CD4-positive, alpha-beta T cell (primary cell): Measurements from ENCODE around the gene DHRS1. TPM values are rescaled to one million over a fixed set of nuclear protein-coding genes. Genes with fewer than 3 reads are reported as not detected.

Experiments
- ATAC-seq: fragments of 200-7000 bp; cut with Tn5 transposase; one replicate; pipeline ENCODE4 v1.10.0; 2022; ENCODE audit warnings: mild to moderate bottlenecking; ENCODE audit not compliant: poor library complexity
- CTCF ChIA-PET: fragments of 350-600 bp; sonication (Branson Sonifier 250); formaldehyde crosslinking; loops from one replicate; lab custom pipeline; 2021; ENCODE audit warnings: antibody characterized with exemption, inconsistent platforms; lab: Charles Lee
- POLR2A ChIA-PET: fragments of 350-600 bp; sonication (Branson Sonifier 250); formaldehyde crosslinking; loops from one replicate; lab custom pipeline; 2021; ENCODE audit warnings: antibody characterized with exemption, inconsistent platforms; lab: Charles Lee
- DNase-seq, 14 experiments: peaks; one replicate each; pipeline ENCODE4 v3.0.0-alpha.2; 2013 to 2020; ENCODE audit warnings: mixed read lengths in 2 of 14
- H3K27ac ChIP-seq, 2 donors: one replicate each; pipeline versions ENCODE4 v1.5.1 to v1.7.0; 2013; ENCODE audit warnings: low read length in 2 of 2, low read depth in 1 of 2, mild to moderate bottlenecking in 1 of 2
- H3K27me3 ChIP-seq, 2 experiments: 1 replicate in 1 of 2; 2 replicates in 1 of 2; pipeline versions ENCODE4 v1.6.1 to v1.7.0; 2013; ENCODE audit warnings: low read length in 2 of 2, control low read depth in 1 of 2, mild to moderate bottlenecking in 1 of 2, moderate library complexity in 1 of 2; ENCODE audit not compliant: insufficient read depth in 2 of 2, control insufficient read depth in 1 of 2
- H3K36me3 ChIP-seq: one replicate; pipeline ENCODE4 v1.6.1; 2013; ENCODE audit warnings: low read length, control low read depth; ENCODE audit not compliant: insufficient read depth
- H3K4me1 ChIP-seq: one replicate; pipeline ENCODE4 v1.6.1; 2013; ENCODE audit warnings: low read length, control low read depth; ENCODE audit not compliant: insufficient read depth
- H3K4me3 ChIP-seq: one replicate; pipeline ENCODE4 v1.5.1; 2013; ENCODE audit warnings: mild to moderate bottlenecking, low read length, moderate library complexity
- H3K9me3 ChIP-seq, 2 experiments: 1 replicate in 1 of 2; 2 replicates in 1 of 2; pipeline versions ENCODE4 v1.6.1 to v1.7.0; 2013; ENCODE audit warnings: low read length in 2 of 2, mild to moderate bottlenecking in 2 of 2, control low read depth in 1 of 2, moderate library complexity in 1 of 2; ENCODE audit not compliant: control insufficient read depth in 1 of 2, insufficient read depth in 1 of 2
- H3K27ac Mint-ChIP-seq: one replicate; pipeline ENCODE4 v1.8.0; 2020; ENCODE audit warnings: mixed read lengths
- H3K27me3 Mint-ChIP-seq: one replicate; pipeline ENCODE4 v1.8.0; 2021; ENCODE audit warnings: mixed read lengths
- H3K36me3 Mint-ChIP-seq: one replicate; pipeline ENCODE4 v1.8.0; 2021; ENCODE audit warnings: low read depth, mixed read lengths
- H3K4me1 Mint-ChIP-seq: one replicate; pipeline ENCODE4 v1.8.0; 2021; ENCODE audit warnings: low read depth, mixed read lengths
- H3K4me3 Mint-ChIP-seq: one replicate; pipeline ENCODE4 v1.8.0; 2020; ENCODE audit warnings: mild to moderate bottlenecking, mixed read lengths
- H3K9me3 Mint-ChIP-seq: one replicate; pipeline ENCODE4 v1.8.0; 2020; ENCODE audit warnings: mixed read lengths
- CTCF ChIP-seq: fragments of 200-600 bp; IDR thresholded peaks from one replicate; pipeline ENCODE4 v1.8.0; 2022; ENCODE audit warnings: antibody characterized with exemption, mild to moderate bottlenecking
- intact Hi-C, 2 experiments: fragments of 100-400 bp; cut with DNase I in 1 of 2; cut with micrococcal nuclease in 1 of 2; formaldehyde crosslinking; loops; one replicate each; pipeline versions ENCODE4 v1.15.1 to v1.9.0; 2023 to 2025; cut with DNase I, micrococcal nuclease
- total RNA-seq, 174 experiments: library from RNA in 2 of 174; stranded (reverse) in 2 of 174; gene quantifications; one replicate each; pipeline ENCODE4 v1.2.3 and lab custom pipeline; 2021 to 2026

Gene DHRS1
- total RNA-seq, 2 experiments from 2014 or later, result 21.5 to 23.5 TPM

- no peaks in the 10 kb centered on the region for H3K27me3 Mint-ChIP-seq
- no peaks in the 10 kb centered on the region for H3K9me3 Mint-ChIP-seq
- Histone ChIP-seq H3K4me1 (peaks cover 48% of the 10 kb centered on the region), H3K27me3 (no peaks in the 10 kb centered on the region), H3K36me3 (peaks cover 54% of the 10 kb centered on the region), H3K27ac (no peak within 1 kb of the TSS), H3K4me3 (no peak within 1 kb of the TSS), H3K9me3 (no peaks in the 10 kb centered on the region)
- POLR2A ChIA-PET, result interaction anchor here (0.7 to 5.5 kb wide), 14 partner anchors 8 to 249 kb away, joined by 3 to 52 read pairs (median 4); partner anchors contain the start of genes CBLN3, DCAF11, DHRS1 and IPO4
- DNase-seq (peak in 13 of 14 experiments; percentile 36 to 83 (median 50)), ATAC-seq (peak; percentile 21)
- TF ChIP-seq CTCF, result peak; percentile 92
- H3K4me1 Mint-ChIP-seq, result peaks cover 52% of the 10 kb centered on the region
- H3K27ac Mint-ChIP-seq, result peak within 1 kb of the TSS; percentile 76
- intact Hi-C loops, result no loop called here
- peak within 1 kb of the TSS; percentile 54 for H3K4me3 Mint-ChIP-seq
- CTCF ChIA-PET, result interaction anchor here (0.7 to 4.9 kb wide), 24 partner anchors 8 to 164 kb away, joined by 3 to 67 read pairs (median 4); partner anchors contain the start of genes CHMP4A, DHRS1, NOP9 and RABGGTA
- H3K36me3 Mint-ChIP-seq, result peaks cover 60% of the 10 kb centered on the region
Measured at GRCh38 chr14:24307575-24308341, 8.2 kb upstream of the DHRS1 start, which contains the start of gene CIDEB. Gene CIDEB, minus strand, starts transcription at chr14:24307977. Its CDS starts 119 bp downstream, at chr14:24307858.

GRCh38 chr14:24307156-24307574, 7.6 kb upstream of the DHRS1 start:
- DNase-seq (no peak), ATAC-seq (no peak)
- CTCF ChIA-PET, result interaction anchor here (1.0 to 4.9 kb wide), 11 partner anchors 8 to 129 kb away, joined by 3 to 67 read pairs (median 8); partner anchors contain the start of genes CHMP4A, DHRS1, NOP9 and RABGGTA
- no peak overlapping the region for H3K27ac ChIP-seq
- TF ChIP-seq CTCF, result no peak
- Mint-ChIP-seq H3K4me1 (peaks cover 50% of the 10 kb centered on the region), H3K27me3 (no peaks in the 10 kb centered on the region), H3K27ac (no peak overlapping the region), H3K36me3 (peaks cover 66% of the 10 kb centered on the region), H3K4me3 (no peak overlapping the region), H3K9me3 (no peaks in the 10 kb centered on the region)
- H3K4me1 ChIP-seq, result peaks cover 47% of the 10 kb centered on the region
- intact Hi-C loops, result no loop called here
- H3K27me3 ChIP-seq, result no peaks in the 10 kb centered on the region
- H3K4me3 ChIP-seq, result no peak overlapping the region
- H3K36me3 ChIP-seq, result peaks cover 60% of the 10 kb centered on the region
- POLR2A ChIA-PET, result interaction anchor here (1.3 to 5.5 kb wide), 4 partner anchors 7 to 192 kb away, joined by 3 to 52 read pairs (median 10); partner anchors contain the start of genes DCAF11, DHRS1, NOP9 and NRL
- H3K9me3 ChIP-seq, result no peaks in the 10 kb centered on the region

GRCh38 chr14:24304019-24304387, 4.4 kb upstream of the DHRS1 start:
- Mint-ChIP-seq H3K4me3 (no peak overlapping the region), H3K36me3 (peaks cover 91% of the 10 kb centered on the region), H3K9me3 (no peaks in the 10 kb centered on the region), H3K27me3 (no peaks in the 10 kb centered on the region), H3K4me1 (peaks cover 55% of the 10 kb centered on the region), H3K27ac (no peak overlapping the region)
- H3K4me1 ChIP-seq, result peaks cover 45% of the 10 kb centered on the region
- H3K9me3 ChIP-seq, result no peaks in the 10 kb centered on the region
- DNase-seq (no peak), ATAC-seq (no peak)
- no peak overlapping the region for H3K27ac ChIP-seq
- no peak overlapping the region for H3K4me3 ChIP-seq
- peaks cover 73% of the 10 kb centered on the region for H3K36me3 ChIP-seq
- TF ChIP-seq CTCF, result no peak
- ChIA-PET POLR2A (interaction anchor here (0.6 to 1.4 kb wide), 2 partner anchors 61 to 1030 kb away, joined by 3 to 4 read pairs; partner anchors contain the start of gene TINF2), CTCF (interaction anchor here (1.2 to 1.4 kb wide), 2 partner anchors 30 to 88 kb away, joined by 3 read pairs; partner anchors contain the start of gene MDP1)
- intact Hi-C loops, result no loop called here
- no peaks in the 10 kb centered on the region for H3K27me3 ChIP-seq
